HG03457 (cell line): ENCODE measurements around the gene DUSP10.
A peak's percentile ranks its signal among the peaks of the same experiment; 100 is the strongest.

ENCODE experiments used
- ATAC-seq: cut with Tn5 transposase; IDR thresholded peaks from one replicate; pipeline ENCODE4 v1.9.1; 2021; ENCODE audit warnings: moderate number of reproducible peaks; ENCODE audit not compliant: unreplicated experiment

The DUSP10 gene

GRCh38 chr1:221741703-221742554, at the start of gene DUSP10:
Gene DUSP10 (minus strand): TSS chr1:221742089. CDS start chr1:221739744, 2,345 bp downstream.
- peak; percentile 82 for ATAC-seq

GRCh38 chr1:221788466-221788865, 46.6 kb upstream of the DUSP10 start:
- no peak for ATAC-seq

- no peak for ATAC-seq
Measured at GRCh38 chr1:221786647-221787046, 44.8 kb upstream of the DUSP10 start.

GRCh38 chr1:221783936-221784335, 42.0 kb upstream of the DUSP10 start:
- ATAC-seq = no peak

- ATAC-seq = no peak
Measured at GRCh38 chr1:221783437-221783836, 41.5 kb upstream of the DUSP10 start.

GRCh38 chr1:221782970-221783369, 41.1 kb upstream of the DUSP10 start:
- no peak for ATAC-seq

- ATAC-seq = no peak
Measured at GRCh38 chr1:221782477-221782876, 40.6 kb upstream of the DUSP10 start.

GRCh38 chr1:221781102-221781755, 39.3 kb upstream of the DUSP10 start:
- ATAC-seq = no peak

GRCh38 chr1:221780175-221780574, 38.3 kb upstream of the DUSP10 start:
- no peak for ATAC-seq

- ATAC-seq = no peak
Measured at GRCh38 chr1:221779771-221780170, 37.9 kb upstream of the DUSP10 start.

- ATAC-seq = peak; percentile 18
Measured at GRCh38 chr1:221778535-221779142, 36.8 kb upstream of the DUSP10 start.

GRCh38 chr1:221778125-221778524, 36.2 kb upstream of the DUSP10 start:
- peak; percentile 29 for ATAC-seq

GRCh38 chr1:221777431-221778072, 35.7 kb upstream of the DUSP10 start:
- ATAC-seq = peak; percentile 60

GRCh38 chr1:221776495-221777301, 34.8 kb upstream of the DUSP10 start:
- peak; percentile 24 for ATAC-seq

GRCh38 chr1:221775206-221775605, 33.3 kb upstream of the DUSP10 start:
- no peak for ATAC-seq

GRCh38 chr1:221774054-221774842, 32.4 kb upstream of the DUSP10 start:
- no peak for ATAC-seq

- ATAC-seq = no peak
Measured at GRCh38 chr1:221773383-221773782, 31.5 kb upstream of the DUSP10 start.

GRCh38 chr1:221772117-221772516, 30.2 kb upstream of the DUSP10 start:
- no peak for ATAC-seq

- no peak for ATAC-seq
Measured at GRCh38 chr1:221768444-221769066, 26.7 kb upstream of the DUSP10 start.
